Endothelial cell of umbilical vein (primary cell): ENCODE data around the gene ARHGEF6.

Source experiments
- CTCF ChIP-seq, 2 donors: IDR thresholded peaks; 1 replicate in 1 of 2; 2 replicates in 1 of 2; pipeline ENCODE4 v1.5.1; 2011; ENCODE audit warnings: low read length in 2 of 2, mild to moderate bottlenecking in 2 of 2, moderate library complexity in 2 of 2, control low read depth in 1 of 2, inconsistent platforms in 1 of 2, low read depth in 1 of 2; ENCODE audit not compliant: insufficient read depth in 1 of 2; ENCODE audit errors: extremely low read depth in 1 of 2
- EZH2 ChIP-seq: IDR thresholded peaks from 2 replicates; pipeline ENCODE4 v1.6.1; 2012; ENCODE audit warnings: borderline replicate concordance, low read depth, mild to moderate bottlenecking, moderate library complexity, low read length, inconsistent platforms; ENCODE audit not compliant: severe bottlenecking
- MAX ChIP-seq: IDR thresholded peaks from 2 replicates; pipeline ENCODE4 v1.6.1; 2011; ENCODE audit not compliant: insufficient read depth, insufficient read length
- POLR2A ChIP-seq: IDR thresholded peaks from 2 replicates; pipeline ENCODE4 v1.6.1; 2012; ENCODE audit warnings: low read depth, mild to moderate bottlenecking, control low read depth, low read length
- POLR2AphosphoS5 ChIP-seq: IDR thresholded peaks from 2 replicates; pipeline ENCODE4 v1.6.1; 2012; ENCODE audit warnings: low read depth, mild to moderate bottlenecking, control low read depth, low read length, moderate library complexity; ENCODE audit not compliant: insufficient read depth

DNA sequence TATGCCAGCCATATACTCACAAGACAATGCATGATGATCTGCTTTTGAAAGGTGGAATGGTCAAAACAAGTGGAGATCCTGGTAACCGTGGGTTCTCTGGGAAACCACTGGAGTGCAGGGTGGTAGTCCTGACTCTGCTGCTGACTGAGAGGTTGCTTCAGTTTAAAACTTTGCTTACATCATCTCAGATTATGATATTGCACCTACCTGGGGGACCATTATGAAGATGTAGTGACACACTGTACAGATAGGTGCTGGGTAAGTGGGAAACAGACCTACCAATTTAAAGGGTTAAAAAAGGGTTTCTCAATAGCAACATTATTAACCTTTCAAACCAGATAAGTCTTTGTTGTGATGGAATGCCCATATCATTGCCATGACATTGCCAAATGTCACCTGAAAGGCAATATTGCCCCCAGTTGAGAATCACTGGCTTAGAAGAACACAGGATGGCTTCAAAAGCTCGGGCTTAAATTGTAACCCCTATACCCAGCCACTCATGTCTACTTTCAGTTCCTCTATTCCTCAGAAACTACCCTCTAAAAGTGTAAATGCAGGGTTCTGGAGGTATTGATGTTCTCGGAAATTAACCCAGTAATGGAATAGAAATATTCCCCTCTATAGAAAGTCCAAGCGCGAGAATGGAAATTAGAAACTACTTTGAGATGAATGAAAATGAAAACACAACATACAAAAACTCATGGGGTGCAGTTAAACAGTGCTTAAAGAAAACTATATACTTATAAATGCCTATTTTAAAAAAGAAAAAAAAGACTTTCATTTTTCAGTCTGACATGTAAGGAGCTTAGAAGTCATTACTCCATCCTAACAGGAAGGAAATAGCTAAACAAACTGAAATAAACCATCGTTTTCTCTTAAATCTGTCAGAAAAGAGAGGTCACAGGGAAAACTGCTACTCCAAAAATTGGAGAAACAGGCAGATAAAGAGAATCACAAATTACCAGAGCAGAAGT lies 65.8 kb downstream of the ARHGEF6 start:
- no peak for TF ChIP-seq POLR2AphosphoS5
- no peak for TF ChIP-seq CTCF (IDR thresholded peaks at IDR 0.05; ENCODE audit: extremely low read depth in 1 of 2, insufficient read depth in 1 of 2, low read depth in 1 of 2, low read length in 2 of 2)
- TF ChIP-seq POLR2A: no peak
- no peak for TF ChIP-seq EZH2
- TF ChIP-seq MAX: no peak
